PC-9 (cell line): ENCODE measurements around the gene CDH3.

Source experiments
- EZH2 ChIP-seq: fragments of 200-600 bp; sonication (generic); IDR thresholded peaks from 2 replicates; pipeline ENCODE4 v1.8.0; 2017; ENCODE audit warnings: antibody characterized with exemption, low read depth
- TF ChIP-seq, protein P1 (sequence below): fragments of 200-600 bp; sonication (generic); conservative IDR thresholded peaks from 2 replicates; pipeline ENCODE4 v1.6.1; 2017; ENCODE audit warnings: mixed run types, antibody characterized with exemption, mild to moderate bottlenecking, moderate library complexity

DNA sequence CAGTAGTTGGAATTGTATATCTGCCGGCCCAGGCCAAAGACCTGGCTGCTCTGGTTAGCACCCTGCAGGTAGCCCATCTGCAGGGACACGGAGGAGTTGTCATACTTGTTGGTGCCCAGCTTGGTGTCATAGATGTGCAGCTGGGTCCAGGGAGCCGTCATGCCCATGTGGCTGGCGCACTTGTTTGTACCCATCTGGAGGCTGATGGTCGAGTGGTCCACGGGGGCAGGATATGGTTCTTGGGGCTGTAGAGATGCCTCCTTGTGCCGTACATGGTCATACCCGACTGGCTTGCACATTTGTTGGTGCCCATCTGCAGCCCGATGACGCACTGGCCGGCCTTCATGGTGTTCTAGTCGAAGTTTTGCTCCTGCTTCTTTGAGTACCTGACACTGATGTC is 6.0 kb downstream of the CDH3 start:
- TF ChIP-seq EZH2: no peak
- TF ChIP-seq, protein P1, sequence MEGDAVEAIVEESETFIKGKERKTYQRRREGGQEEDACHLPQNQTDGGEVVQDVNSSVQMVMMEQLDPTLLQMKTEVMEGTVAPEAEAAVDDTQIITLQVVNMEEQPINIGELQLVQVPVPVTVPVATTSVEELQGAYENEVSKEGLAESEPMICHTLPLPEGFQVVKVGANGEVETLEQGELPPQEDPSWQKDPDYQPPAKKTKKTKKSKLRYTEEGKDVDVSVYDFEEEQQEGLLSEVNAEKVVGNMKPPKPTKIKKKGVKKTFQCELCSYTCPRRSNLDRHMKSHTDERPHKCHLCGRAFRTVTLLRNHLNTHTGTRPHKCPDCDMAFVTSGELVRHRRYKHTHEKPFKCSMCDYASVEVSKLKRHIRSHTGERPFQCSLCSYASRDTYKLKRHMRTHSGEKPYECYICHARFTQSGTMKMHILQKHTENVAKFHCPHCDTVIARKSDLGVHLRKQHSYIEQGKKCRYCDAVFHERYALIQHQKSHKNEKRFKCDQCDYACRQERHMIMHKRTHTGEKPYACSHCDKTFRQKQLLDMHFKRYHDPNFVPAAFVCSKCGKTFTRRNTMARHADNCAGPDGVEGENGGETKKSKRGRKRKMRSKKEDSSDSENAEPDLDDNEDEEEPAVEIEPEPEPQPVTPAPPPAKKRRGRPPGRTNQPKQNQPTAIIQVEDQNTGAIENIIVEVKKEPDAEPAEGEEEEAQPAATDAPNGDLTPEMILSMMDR: no peak
